Measurements from ENCODE around the gene KCMF1.

GRCh38 chr2:85011098-85011497 lies 40.1 kb downstream of the KCMF1 start:
- TF ChIP-seq POLR2AphosphoS5 (IDR thresholded peaks at IDR 0.05; ENCODE audit: low read depth, low read length) (no peak), CTCF (IDR thresholded peaks at IDR 0.05) (no peak)
